Measurements from ENCODE around the gene FUT8.
A peak's percentile ranks its signal among the peaks of the same experiment; 100 is the strongest.
"Not testable (repeated sequence)": the region's sequence is repeated elsewhere in the genome, so short reads cannot be mapped to it uniquely, and the experiment has no call there.

FUT8 gene

GRCh38 chr14:65419593-65420252 lies 7.2 kb downstream of the FUT8 start:
- no peak for DNase-seq

- DNase-seq = no peak
Observed at GRCh38 chr14:65421201-65421981, 8.9 kb downstream of the FUT8 start.

- no peak for DNase-seq
Observed at GRCh38 chr14:65422088-65422834, 9.7 kb downstream of the FUT8 start.

GRCh38 chr14:65423982-65424381 lies 11.5 kb downstream of the FUT8 start:
- DNase-seq = peak; percentile 65

DNA sequence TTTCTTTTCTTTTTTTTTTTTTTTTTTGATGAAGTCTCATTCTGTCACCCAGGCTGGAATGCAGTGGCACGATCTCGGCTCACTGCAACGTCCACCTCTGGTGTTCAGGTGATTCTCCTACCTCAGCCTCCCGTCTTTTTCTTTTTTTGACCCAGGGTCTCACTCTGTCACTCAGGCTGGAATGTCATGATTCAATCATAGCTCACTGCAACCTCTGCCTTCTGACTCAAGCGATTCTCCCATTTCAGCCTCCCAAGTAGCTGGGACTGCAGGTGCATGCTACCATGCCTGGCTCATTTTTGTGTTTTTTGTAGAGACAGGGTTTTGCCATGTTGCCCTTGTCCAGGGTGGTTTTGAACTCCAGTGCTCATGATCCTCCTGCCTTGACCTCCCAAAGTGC lies 12.0 kb downstream of the FUT8 start:
- no peak for DNase-seq

GRCh38 chr14:65425885-65426284 lies 13.4 kb downstream of the FUT8 start:
- no peak for DNase-seq

DNA sequence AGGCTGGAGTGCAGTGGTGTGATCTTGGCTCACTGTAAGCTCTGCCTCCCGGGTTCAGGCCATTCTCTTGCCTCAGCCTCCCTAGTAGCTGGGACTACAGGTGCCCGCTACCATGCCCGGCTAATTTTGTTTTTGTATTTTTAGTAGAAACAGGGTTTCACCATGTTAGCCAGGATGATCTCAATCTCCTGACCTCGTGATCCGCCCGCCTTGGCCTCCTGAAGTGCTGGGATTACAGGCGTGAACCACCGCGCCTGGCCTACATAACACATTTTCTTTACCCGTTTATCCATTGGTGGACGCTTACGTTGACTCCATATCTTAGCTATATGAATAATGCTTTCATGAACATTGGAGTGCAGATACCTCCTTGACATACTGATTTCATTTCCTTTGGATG lies 14.4 kb downstream of the FUT8 start:
- not testable (repeated sequence) for DNase-seq

DNA sequence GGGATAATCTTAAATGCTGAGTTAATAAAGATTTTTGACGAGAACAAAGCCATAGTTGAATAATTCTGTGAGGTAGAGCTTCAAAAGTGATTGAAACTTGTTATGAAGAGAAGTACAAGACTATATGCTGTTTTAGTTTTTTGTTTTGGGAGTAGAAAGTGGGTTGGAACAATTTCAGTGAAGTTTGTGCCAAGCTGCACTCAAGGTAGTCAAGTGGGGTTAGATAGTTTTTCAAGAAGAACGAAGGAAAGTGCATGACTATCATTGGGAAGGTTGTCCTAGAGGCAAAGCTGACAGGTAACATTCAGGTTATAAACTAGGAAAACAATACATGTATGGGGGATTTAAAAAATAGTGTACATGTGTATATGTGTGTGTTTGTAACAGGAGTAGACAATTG lies 16.2 kb downstream of the FUT8 start:
- no peak for DNase-seq

DNA sequence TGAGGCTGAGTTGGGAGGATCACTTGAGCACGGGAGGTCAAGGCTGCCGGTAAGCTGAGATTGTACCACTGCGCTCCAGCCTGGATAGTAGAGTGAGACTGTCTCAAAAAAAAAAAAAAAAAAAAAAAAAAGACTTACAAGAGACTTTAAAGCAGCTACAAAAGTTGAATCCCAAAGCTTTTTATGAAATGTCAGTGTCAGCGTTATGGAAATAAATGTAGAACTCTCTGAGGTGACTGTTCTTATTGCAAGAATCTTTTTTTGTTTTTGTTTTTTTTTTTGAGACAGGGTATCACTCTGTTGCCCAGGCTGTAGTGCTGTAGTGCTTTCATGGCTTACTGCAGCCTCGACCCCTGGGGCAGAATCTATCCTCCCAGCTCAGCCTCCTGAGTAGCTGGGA lies 17.2 kb downstream of the FUT8 start:
- no peak for DNase-seq

DNA sequence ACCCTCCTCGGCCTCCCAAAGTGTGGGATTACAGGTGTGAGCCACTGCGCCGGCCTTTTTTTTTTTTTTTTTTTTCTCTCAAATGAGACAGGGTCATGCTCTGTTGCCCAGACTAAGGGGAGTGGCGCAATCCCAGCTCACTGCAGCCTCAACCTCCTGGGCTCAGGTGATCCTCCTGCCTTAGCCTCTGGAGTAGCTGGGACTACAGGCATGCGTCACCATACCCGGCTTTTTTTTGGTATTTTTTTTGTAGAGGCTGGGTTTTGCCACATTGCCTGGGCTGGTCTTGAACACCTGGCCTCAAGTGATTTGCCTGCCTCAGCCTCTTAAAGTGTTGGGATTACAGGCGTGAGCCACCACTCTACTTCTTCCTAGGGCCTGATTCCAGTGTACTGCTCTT lies 18.7 kb downstream of the FUT8 start:
- no peak for DNase-seq

DNA sequence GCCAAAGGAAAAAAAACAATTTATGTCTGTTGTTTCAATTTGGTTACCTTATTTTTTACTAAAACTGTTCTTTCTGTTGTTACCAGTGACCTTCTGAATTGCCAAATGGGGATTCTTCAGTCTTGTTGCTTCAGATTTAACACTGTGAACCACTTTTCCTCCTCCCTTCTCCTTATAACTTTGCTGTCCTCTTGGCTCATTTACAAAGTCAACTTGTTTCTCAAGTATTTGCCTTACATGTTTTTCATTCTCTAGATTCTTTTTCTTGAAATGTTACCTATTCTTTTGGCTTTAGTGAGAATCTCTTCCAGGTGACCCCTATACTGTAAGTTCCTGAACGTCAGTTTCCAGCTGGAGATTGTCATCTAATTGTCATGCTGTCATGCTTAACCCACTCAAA lies 19.4 kb downstream of the FUT8 start:
- no peak for DNase-seq

DNA sequence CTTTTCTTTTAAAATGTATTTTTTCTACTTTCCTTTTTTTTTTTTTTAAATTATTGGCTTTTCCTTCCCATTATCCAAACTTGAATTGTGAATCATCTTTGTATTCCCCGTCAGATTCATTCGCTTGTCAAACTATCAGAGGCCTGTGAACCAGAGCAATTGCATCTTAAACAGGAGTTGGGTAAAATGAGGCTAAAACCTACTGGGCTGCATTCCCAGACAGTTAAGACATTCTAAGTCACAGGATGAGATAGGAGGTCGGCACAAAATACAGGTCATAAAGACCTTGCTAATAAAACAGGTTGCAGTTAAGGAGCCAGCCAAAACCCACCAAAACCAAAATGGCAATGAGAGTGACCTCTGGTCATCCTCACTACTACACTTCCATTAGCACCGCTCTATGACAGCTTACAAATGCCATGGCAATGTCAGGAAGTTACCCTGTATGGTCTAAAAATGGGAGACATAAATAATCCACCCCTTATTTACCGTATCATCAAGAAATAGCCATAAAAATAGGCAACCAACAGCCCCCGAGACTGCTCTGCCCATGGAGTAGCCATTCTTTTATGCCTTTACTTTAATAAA lies 19.9 kb downstream of the FUT8 start:
- DNase-seq = no peak

GRCh38 chr14:65433157-65433556 lies 20.6 kb downstream of the FUT8 start:
- DNase-seq = no peak

GRCh38 chr14:65433646-65434045 lies 21.1 kb downstream of the FUT8 start:
- no peak for DNase-seq

DNA sequence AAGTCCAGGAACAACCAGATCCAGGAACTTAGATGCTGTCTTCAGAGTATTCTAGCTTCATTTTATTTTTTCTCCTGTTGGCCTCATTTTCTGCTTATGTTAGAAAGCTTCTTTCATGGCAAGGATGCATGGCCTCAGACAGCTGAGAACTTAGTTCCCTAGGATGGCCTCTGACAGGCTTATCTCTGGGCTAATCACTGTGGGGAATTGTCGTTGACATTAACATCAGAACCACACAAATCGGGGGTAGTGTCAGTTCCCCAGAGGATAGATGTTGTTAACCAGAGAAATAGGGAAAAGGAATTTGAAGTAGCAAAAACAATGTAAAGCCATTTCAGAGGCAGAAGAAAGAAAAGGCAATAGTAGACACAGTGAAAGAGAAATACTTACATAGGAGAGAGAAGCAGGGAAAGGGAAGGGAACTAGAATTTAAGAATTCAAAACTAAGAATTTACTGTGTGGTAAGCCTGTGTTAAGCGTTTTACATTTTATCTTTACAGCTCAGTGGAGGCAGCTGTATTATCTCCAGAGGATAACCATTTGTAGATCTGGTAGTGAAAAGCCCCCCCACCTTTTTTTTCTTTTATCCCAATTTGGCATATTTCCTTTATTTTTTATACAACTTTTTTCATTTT lies 21.8 kb downstream of the FUT8 start:
- DNase-seq = no peak

GRCh38 chr14:65438266-65438933 lies 25.9 kb downstream of the FUT8 start:
- DNase-seq = no peak

GRCh38 chr14:65439117-65439516 lies 26.6 kb downstream of the FUT8 start:
- DNase-seq = no peak

- DNase-seq = no peak
Observed at GRCh38 chr14:65440230-65440629, 27.7 kb downstream of the FUT8 start.

- no peak for DNase-seq
Observed at GRCh38 chr14:65444230-65444629, 31.7 kb downstream of the FUT8 start.

- no peak for DNase-seq
Observed at GRCh38 chr14:65446159-65446558, 33.6 kb downstream of the FUT8 start.

DNA sequence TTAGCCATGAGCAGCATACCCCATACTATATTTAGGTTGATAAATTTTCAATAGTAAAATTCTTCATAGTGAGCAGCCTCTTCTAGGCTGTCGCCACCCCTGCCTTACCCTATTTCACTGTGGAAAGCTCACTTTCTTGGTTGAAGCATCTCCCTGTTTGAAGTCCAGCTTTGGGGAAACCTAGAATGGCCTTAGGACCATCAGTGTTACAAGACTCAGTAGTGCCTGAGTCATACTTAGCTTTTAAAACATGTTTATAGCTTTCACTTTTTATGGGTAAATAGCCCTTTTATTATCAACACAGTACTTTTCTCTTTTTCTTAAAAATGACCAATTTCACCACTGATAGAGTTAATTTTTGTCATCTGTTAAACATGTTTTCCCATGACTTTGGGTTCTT lies 37.1 kb downstream of the FUT8 start:
- DNase-seq = no peak

DNA sequence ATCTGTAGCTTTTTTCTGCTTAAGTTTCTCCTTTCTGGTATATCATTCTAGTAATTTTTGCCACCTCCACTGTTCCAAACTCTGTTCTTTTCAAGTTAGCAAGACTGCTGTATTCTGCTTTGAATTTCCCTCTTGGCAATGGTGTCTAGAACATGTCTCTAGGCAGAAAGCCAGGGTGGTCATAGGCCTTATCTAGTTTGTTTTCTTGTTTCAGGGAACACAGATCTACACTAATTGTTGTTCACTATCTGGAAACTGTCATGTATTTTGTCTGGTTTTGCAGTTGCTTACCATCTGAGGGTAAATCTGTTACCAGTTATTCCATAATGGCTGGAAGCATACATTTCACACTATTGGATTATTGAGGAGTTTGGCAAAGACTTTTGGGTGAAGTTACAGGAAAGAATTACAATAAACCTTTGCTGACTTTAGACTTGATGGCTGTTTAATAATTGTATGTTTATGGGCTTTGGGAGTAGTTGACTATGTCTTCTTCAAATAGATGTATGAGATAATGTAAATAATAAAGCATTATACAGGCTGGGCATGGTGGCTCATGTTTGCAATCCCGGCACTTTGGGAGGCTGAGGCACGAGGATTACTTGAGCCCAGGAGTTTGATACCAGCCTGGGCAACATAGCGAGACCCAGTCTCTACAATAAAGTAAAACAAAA lies 41.4 kb downstream of the FUT8 start:
- no peak for DNase-seq
